ENCODE results near the gene MRPL22. TPM values are rescaled to one million over a fixed set of nuclear protein-coding genes. Genes with fewer than 3 reads are reported as not detected.

The MRPL22 gene
- total and polyA plus RNA-seq, 2 of the 4 experiments (the other 2 are of a cell fraction): 13.3 to 58.0 TPM

- ATAC-seq (ENCODE audit: low read depth): no peak
- no CpG with 5 or more reads among the region's 9 CpGs for WGBS, 2 experiments (ENCODE audit: extremely low coverage in 2 of 2, insufficient read length in 1 of 2)
Measured at GRCh38 chr5:154899151-154899816, 41.6 kb upstream of the MRPL22 start.

More at GRCh38 chr5:154899151-154899816, 41.6 kb upstream of the MRPL22 start:
- CTCF ChIA-PET: interaction anchor here (0.7 kb wide), 1 partner anchor 31 kb away, joined by 3 read pairs; no protein-coding TSS in a partner anchor
- Histone ChIP-seq H3K23ac (ENCODE audit: low read depth, low read length) (no peak overlapping the region), H4K8ac (ENCODE audit: low read depth in 2 of 2, low read length in 2 of 2) (no peak overlapping the region), H3K9me1 (ENCODE audit: insufficient read depth, low read length) (no peaks in the 10 kb centered on the region), H3K4ac (ENCODE audit: low read depth, low read length) (no peak overlapping the region), H4K5ac (ENCODE audit: low read depth, low read length) (no peak overlapping the region), H3K4me3 (ENCODE audit: insufficient read depth, low read depth, low read length) (no peak overlapping the region), H3K4me2 (ENCODE audit: low read depth, low read length) (no peak overlapping the region), H3K79me1 (ENCODE audit: low read depth in 1 of 2, low read length in 2 of 2) (no peaks in the 10 kb centered on the region), H3K27me3 (ENCODE audit: control insufficient read depth, insufficient read depth, low read length) (no peaks in the 10 kb centered on the region), H2BK120ac (ENCODE audit: low read depth, low read length) (no peak overlapping the region), H3K18ac (ENCODE audit: low read depth, low read length) (no peak overlapping the region), H2AK5ac (ENCODE audit: low read depth, low read length) (no peak overlapping the region), H4K20me1 (ENCODE audit: insufficient read depth, low read length) (no peaks in the 10 kb centered on the region), H3K9ac (ENCODE audit: low read depth, low read length) (no peak overlapping the region), H2BK5ac (ENCODE audit: low read depth, low read length, poor library complexity, severe bottlenecking) (no peak overlapping the region), H3K27ac (ENCODE audit: insufficient read depth, low read length) (no peak overlapping the region), H3K36me3 (ENCODE audit: control insufficient read depth, insufficient read depth, low read length) (peaks cover 41% of the 10 kb centered on the region), H4K91ac (ENCODE audit: insufficient read depth, low read depth, low read length) (no peak overlapping the region), H3K56ac (ENCODE audit: extremely low read depth, insufficient read depth, low read length) (no peak overlapping the region), H3K14ac (replicated peaks; ENCODE audit: low read depth, low read length) (no peak overlapping the region), H3K9me3 (ENCODE audit: control insufficient read depth, insufficient read depth, low read length) (no peaks in the 10 kb centered on the region), H3K4me1 (ENCODE audit: control insufficient read depth, insufficient read depth, low read length) (no peaks in the 10 kb centered on the region), H2AFZ (replicated peaks; ENCODE audit: low read length, poor library complexity) (no peak overlapping the region), H2BK15ac (ENCODE audit: low read depth, low read length) (no peak overlapping the region), H2BK20ac (ENCODE audit: low read depth, low read length) (no peak overlapping the region), H2AK9ac (replicated peaks; ENCODE audit: low read depth, low read length, poor library complexity) (no peak overlapping the region)
- no peak for TF ChIP-seq FOS (IDR thresholded peaks at IDR 0.05; ENCODE audit: low read depth, low read length)
- no peak for TF ChIP-seq CTCF (conservative IDR thresholded peaks at IDR 0.05; ENCODE audit: low read depth, low read length)
- no peak for TF ChIP-seq SMC3 (IDR thresholded peaks at IDR 0.05; ENCODE audit: low read depth, low read length)
- TF ChIP-seq CHD1 (IDR thresholded peaks at IDR 0.05; ENCODE audit: low read depth, low read length): no peak
- TF ChIP-seq CEBPB (IDR thresholded peaks at IDR 0.05; ENCODE audit: low read depth, low read length): no peak
- no peak for TF ChIP-seq RFX5 (IDR thresholded peaks at IDR 0.05; ENCODE audit: low read depth, low read length)
- TF ChIP-seq MAZ (IDR thresholded peaks at IDR 0.05; ENCODE audit: borderline replicate concordance, low read depth, low read length): no peak
- no peak for TF ChIP-seq MXI1 (IDR thresholded peaks at IDR 0.05; ENCODE audit: borderline replicate concordance, low read depth, low read length)
- TF ChIP-seq USF2 (IDR thresholded peaks at IDR 0.05; ENCODE audit: low read depth, low read length): no peak
- TF ChIP-seq MAFK (IDR thresholded peaks at IDR 0.05; ENCODE audit: low read depth, low read length): no peak
- no peak for TF ChIP-seq ELK1 (IDR thresholded peaks at IDR 0.05; ENCODE audit: borderline replicate concordance, low read depth, low read length)
- TF ChIP-seq POLR2A (IDR thresholded peaks at IDR 0.05; ENCODE audit: low read depth, low read length): no peak
- no peak for TF ChIP-seq RCOR1 (IDR thresholded peaks at IDR 0.05; ENCODE audit: insufficient replicate concordance, low read length)
- TF ChIP-seq BHLHE40 (IDR thresholded peaks at IDR 0.05; ENCODE audit: low read depth, low read length): no peak
- no peak for TF ChIP-seq RAD21 (IDR thresholded peaks at IDR 0.05; ENCODE audit: low read length)
- no peak for TF ChIP-seq NFE2L2 (IDR thresholded peaks at IDR 0.05; ENCODE audit: low read depth, low read length)
- in situ Hi-C loops (cut with MboI; ENCODE audit: low sequenced_read_pairs) (no loop called here), dilution Hi-C loops (cut with HindIII; ENCODE audit: low sequenced_read_pairs, unreplicated experiment) (no loop called here), intact Hi-C loops (cut with micrococcal nuclease) (no loop called here)
- DNase-seq: no peak
- POLR2A ChIA-PET (ENCODE audit: unreplicated experiment): no interaction called here
- no TSS peak for BruUV-seq (replicated peaks)
